Right lobe of liver (tissue), 6 donors: ENCODE measurements around the gene TTC24. TPM values are rescaled to one million over a fixed set of nuclear protein-coding genes. Genes with fewer than 3 reads are reported as not detected.

ENCODE experiments used
- ATAC-seq, 4 donors: fragments of 200-7000 bp; cut with Tn5 transposase; one replicate each; pipeline ENCODE4 v1.9.1; 2020; ENCODE audit warnings: mild to moderate bottlenecking in 4 of 4, moderate library complexity in 4 of 4
- DNase-seq, 3 donors: peaks; one replicate each; pipeline ENCODE4 v3.0.0-alpha.2; 2020
- H3K27ac ChIP-seq, 3 donors: fragments of 200-600 bp; one replicate each; pipeline ENCODE4 v1.8.0; 2022
- H3K27me3 ChIP-seq, 2 donors: fragments of 200-600 bp; one replicate each; pipeline ENCODE4 v1.8.0; 2022
- H3K36me3 ChIP-seq, 4 donors: fragments of 200-600 bp; sonication (generic) in 1 of 4; one replicate each; pipeline versions ENCODE4 v1.5.1 to v1.8.0; 2017 to 2022; ENCODE audit warnings: control low read depth in 1 of 4
- H3K4me1 ChIP-seq, 4 donors: fragments of 200-600 bp; sonication (generic) in 1 of 4; one replicate each; pipeline versions ENCODE4 v1.5.1 to v1.8.0; 2017 to 2022; ENCODE audit warnings: control low read depth in 1 of 4
- H3K4me3 ChIP-seq, 3 donors: fragments of 200-600 bp; one replicate each; pipeline ENCODE4 v1.8.0; 2022
- H3K9me3 ChIP-seq, 4 donors: fragments of 200-600 bp; sonication (generic) in 1 of 4; one replicate each; pipeline versions ENCODE4 v1.5.1 to v1.8.0; 2017 to 2022; ENCODE audit warnings: control low read depth in 1 of 4
- CTCF ChIP-seq, 4 donors: fragments of 200-600 bp in 3 of 4; fragments of 450-650 bp in 1 of 4; IDR thresholded peaks; one replicate each; pipeline versions ENCODE4 v1.5.1 to v1.8.0; 2016 to 2022; ENCODE audit warnings: antibody characterized with exemption in 4 of 4, mild to moderate bottlenecking in 2 of 4
- POLR2A ChIP-seq: fragments of 450-650 bp; IDR thresholded peaks from one replicate; pipeline ENCODE4 v1.6.1; 2017; ENCODE audit warnings: antibody characterized with exemption, mild to moderate bottlenecking
- WGBS: methylation state at CpG from one replicate; pipeline ENCODE4 v1.1.6; 2018; ENCODE audit warnings: low coverage, low lambda C conversion rate; ENCODE audit not compliant: insufficient coverage; ENCODE audit errors: missing lambda C conversion rate; 5-methylcytosine and 5-hydroxymethylcytosine counted together
- intact Hi-C, 2 donors: fragments of 100-400 bp; cut with DNase I; formaldehyde crosslinking; loops; one replicate each; pipeline versions ENCODE4 v1.11.2 to v1.14.1; 2022
- long read RNA-seq: library from polyadenylated mRNA; unstranded; transcript quantifications from one replicate; pipeline ENCODE4 v2.0.0, GENCODE V29; 2019
- total RNA-seq, 6 experiments: library from RNA; depleted of rRNA in 2 of 6; stranded (reverse); fragments of >200 nt in 2 of 6; fragmentation: NEBNext Ultra II Directional in 3 of 6; extraction: Animal tissue kit (Norgen Biotek cat#: 25700) in 3 of 6; gene quantifications; one replicate each; pipeline versions ENCODE4 v1.1.0 to v1.2.4, GENCODE V29; 2016 to 2023
- donor health status: DM: no; HTN: yes; CAD: no.
- donor health status: DM: no; HTN: no; CAD: no.
- donor health status: DM: no; HTN: no; CAD: no.
- donor health status: DM: no; HTN: yes; CAD: no.
- donor health status: DM: no; HTN: yes; CAD: no.

Gene TTC24
- total RNA-seq, result under 1 TPM in 1 of 6 experiments, not detected in 5; 0.31 TPM
- long read RNA-seq, result 0 reads

GRCh38 chr1:156579472-156579871, at the start of gene TTC24:
Gene TTC24, plus strand, starts transcription at chr1:156579723. Its CDS starts 1,642 bp downstream, at chr1:156581365.
- intact Hi-C loops, result no loop called here
- no peaks in the 10 kb centered on the region for H3K27me3 ChIP-seq
- H3K4me1 ChIP-seq, result no peaks in the 10 kb centered on the region
- no peaks in the 10 kb centered on the region for H3K9me3 ChIP-seq
- TF ChIP-seq POLR2A (no peak), CTCF (IDR thresholded peaks at IDR 0.05) (no peak)
- no peak within 1 kb of the TSS for H3K4me3 ChIP-seq
- no peak within 1 kb of the TSS for H3K27ac ChIP-seq
- H3K36me3 ChIP-seq, result no peaks in the 10 kb centered on the region
- 88% methylated on average over 1 of the region's 5 CpGs for WGBS
- ATAC-seq (no peak), DNase-seq (no peak)

GRCh38 chr1:156530006-156530405, 49.5 kb upstream of the TTC24 start:
- Histone ChIP-seq H3K4me3 (no peak overlapping the region), H3K27me3 (no peaks in the 10 kb centered on the region), H3K9me3 (no peaks in the 10 kb centered on the region), H3K36me3 (no peaks in the 10 kb centered on the region), H3K4me1 (no peaks in the 10 kb centered on the region), H3K27ac (no peak overlapping the region)
- DNase-seq, result no peak
- 100% methylated on average over 4 of the region's 18 CpGs for WGBS
- ATAC-seq, result no peak
- no peak for TF ChIP-seq POLR2A
- TF ChIP-seq CTCF (IDR thresholded peaks at IDR 0.05), result no peak
- intact Hi-C loops, result no loop called here

DNA sequence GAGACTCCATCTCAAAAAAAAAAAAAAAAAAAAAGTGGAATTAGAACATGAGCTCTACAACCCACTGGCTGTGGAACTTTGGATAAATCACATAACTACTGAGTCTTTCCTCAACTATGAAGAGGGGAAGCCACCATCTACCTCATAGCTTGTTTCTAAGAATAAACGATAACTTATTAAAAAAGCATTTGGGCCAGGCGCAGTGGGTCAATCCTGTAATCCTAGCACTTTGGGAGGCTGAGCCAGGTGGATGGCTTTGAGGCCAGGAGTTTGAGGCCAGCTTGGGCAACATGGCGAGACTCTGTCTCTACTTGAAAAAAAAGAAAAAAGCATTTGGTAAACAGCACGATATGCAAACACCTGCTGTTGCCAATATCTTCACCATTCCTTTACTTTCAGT, 47.1 kb upstream of the TTC24 start:
- no peak for TF ChIP-seq CTCF (IDR thresholded peaks at IDR 0.05)
- no peak for ATAC-seq
- WGBS, result 93% methylated on average over 4 of the region's 4 CpGs
- Histone ChIP-seq H3K27ac (no peak overlapping the region), H3K4me1 (no peaks in the 10 kb centered on the region), H3K36me3 (no peaks in the 10 kb centered on the region), H3K9me3 (no peaks in the 10 kb centered on the region), H3K4me3 (no peak overlapping the region), H3K27me3 (no peaks in the 10 kb centered on the region)
- intact Hi-C loops, result no loop called here
- DNase-seq, result no peak

DNA sequence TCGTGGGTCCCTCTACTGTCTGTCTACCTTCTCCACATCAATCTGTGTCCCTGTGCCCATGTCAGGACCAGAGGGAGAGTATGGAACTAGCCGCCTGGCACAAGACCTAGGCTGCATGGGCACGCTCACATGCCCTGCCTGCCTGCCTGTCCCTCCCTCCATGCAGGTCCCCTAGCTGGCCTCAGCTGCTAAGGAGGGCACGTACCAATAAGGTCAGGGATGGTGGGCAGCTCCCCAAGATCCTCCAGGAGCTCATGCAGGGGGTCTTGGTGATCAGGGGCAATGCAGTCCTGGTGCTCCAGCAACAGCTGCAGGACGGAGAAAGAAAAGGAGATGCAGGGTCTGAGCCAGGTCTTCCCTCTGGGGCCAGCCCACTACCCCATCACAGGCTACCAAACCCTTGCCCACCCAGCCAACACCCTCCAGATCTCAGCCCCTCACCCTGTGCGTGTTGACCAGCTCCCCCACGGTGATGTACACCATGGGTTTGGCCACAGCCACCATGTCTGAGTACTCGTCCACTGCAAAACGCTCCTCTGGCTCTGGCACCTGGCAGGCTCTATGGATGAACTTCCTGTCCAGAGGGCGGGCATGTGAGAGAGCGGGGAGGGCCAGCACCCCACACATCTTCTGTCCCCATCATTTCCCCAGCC, 45.8 kb upstream of the TTC24 start:
- no peaks in the 10 kb centered on the region for H3K27me3 ChIP-seq
- H3K9me3 ChIP-seq, result no peaks in the 10 kb centered on the region
- intact Hi-C loops, result no loop called here
- no peaks in the 10 kb centered on the region for H3K36me3 ChIP-seq
- ATAC-seq, result no peak
- no peak for TF ChIP-seq POLR2A
- no peak for TF ChIP-seq CTCF (IDR thresholded peaks at IDR 0.05)
- no peak overlapping the region for H3K27ac ChIP-seq
- WGBS, result 87% methylated on average over 3 of the region's 11 CpGs
- no peak overlapping the region for H3K4me3 ChIP-seq
- H3K4me1 ChIP-seq, result no peaks in the 10 kb centered on the region
- no peak for DNase-seq
